Activated T-helper 1 cell treated with anti-CD3 and anti-CD28 coated beads, Interleukin-12 subunit alpha, Interleukin-12 subunit beta, Interleukin-2, Interleukin-4 antibody, amounts not matched to agents 30 ng/mL and 10 ng/mL and 1 ng/mL, durations not matched to agents 14 hours and 24 hours and 36 hours (primary cell): ENCODE data around the gene PLEKHG4. TPM values are rescaled to one million over a fixed set of nuclear protein-coding genes. Genes with fewer than 3 reads are reported as not detected.

Source experiments
- DNase-seq: peaks from one replicate; pipeline ENCODE4 v3.0.0; 2021; ENCODE audit warnings: low spot score
- H3K27ac Mint-ChIP-seq: one replicate; pipeline ENCODE4 v1.8.0; 2021; ENCODE audit warnings: mild to moderate bottlenecking, mixed read lengths
- H3K27me3 Mint-ChIP-seq: one replicate; pipeline ENCODE4 v1.8.0; 2022; ENCODE audit warnings: mild to moderate bottlenecking, moderate library complexity, mixed read lengths; ENCODE audit not compliant: insufficient read depth
- H3K36me3 Mint-ChIP-seq: one replicate; pipeline ENCODE4 v1.8.0; 2021; ENCODE audit warnings: low read depth, mixed read lengths
- H3K4me1 Mint-ChIP-seq: one replicate; pipeline ENCODE4 v1.8.0; 2021; ENCODE audit warnings: low read depth, mixed read lengths
- H3K4me3 Mint-ChIP-seq: one replicate; pipeline ENCODE4 v1.8.0; 2021; ENCODE audit warnings: mild to moderate bottlenecking, moderate library complexity, mixed read lengths
- H3K9me3 Mint-ChIP-seq: one replicate; pipeline ENCODE4 v1.8.0; 2021; ENCODE audit warnings: mixed read lengths
- intact Hi-C: fragments of 100-400 bp; cut with micrococcal nuclease; formaldehyde crosslinking; loops from one replicate; pipeline ENCODE4 v1.15.1; 2024
- total RNA-seq: library from RNA; stranded (reverse); gene quantifications from 2 replicates; pipeline ENCODE4 v1.2.3, GENCODE V29; 2022

The PLEKHG4 gene
- total RNA-seq, 1 donor from 2014 or later, result 42.3 TPM

DNA sequence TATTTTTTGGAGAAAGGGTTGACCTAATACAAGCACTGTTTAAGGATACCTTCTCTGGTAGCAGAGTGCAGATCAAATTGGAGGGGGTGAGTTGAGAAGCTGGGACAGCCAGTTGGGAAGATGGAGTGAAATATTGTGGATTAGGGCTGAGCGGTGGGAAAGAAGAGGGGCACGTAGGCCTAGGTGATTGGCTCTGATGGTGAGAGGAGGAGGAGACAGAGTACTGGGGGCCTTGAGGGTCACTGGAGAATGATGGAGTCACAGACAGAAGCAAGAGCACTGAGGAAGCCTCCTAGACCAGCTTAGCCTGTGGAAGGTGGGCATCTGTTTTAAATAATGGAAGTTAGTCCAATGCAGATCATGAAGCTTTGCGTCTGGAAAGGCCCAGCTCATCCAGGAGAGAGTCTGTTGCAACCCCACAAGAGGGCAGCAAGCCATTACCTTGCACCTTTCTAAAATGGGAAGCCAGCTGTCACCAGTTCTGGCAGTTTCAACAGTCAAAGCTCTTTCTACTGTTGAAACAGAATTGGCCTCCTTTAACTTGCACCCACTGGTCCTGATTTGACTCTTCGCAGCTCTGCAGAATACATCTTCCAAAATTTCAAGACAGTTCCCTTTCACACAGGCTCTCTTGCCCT is 18.8 kb upstream of the PLEKHG4 start:
- Mint-ChIP-seq H3K27ac (no peak overlapping the region), H3K4me3 (no peak overlapping the region), H3K4me1 (no peaks in the 10 kb centered on the region), H3K9me3 (no peaks in the 10 kb centered on the region), H3K36me3 (no peaks in the 10 kb centered on the region), H3K27me3 (peaks cover 5% of the 10 kb centered on the region)
- no peak for DNase-seq
- intact Hi-C loops, result loop anchor here (1.0 to 2.0 kb wide), 5 partner anchors 78 to 205 kb away; partner anchors contain the start of gene ZDHHC1

GRCh38 chr16:67263201-67263600 is 16.1 kb upstream of the PLEKHG4 start:
- H3K4me1 Mint-ChIP-seq, result no peaks in the 10 kb centered on the region
- H3K9me3 Mint-ChIP-seq, result no peaks in the 10 kb centered on the region

DNA sequence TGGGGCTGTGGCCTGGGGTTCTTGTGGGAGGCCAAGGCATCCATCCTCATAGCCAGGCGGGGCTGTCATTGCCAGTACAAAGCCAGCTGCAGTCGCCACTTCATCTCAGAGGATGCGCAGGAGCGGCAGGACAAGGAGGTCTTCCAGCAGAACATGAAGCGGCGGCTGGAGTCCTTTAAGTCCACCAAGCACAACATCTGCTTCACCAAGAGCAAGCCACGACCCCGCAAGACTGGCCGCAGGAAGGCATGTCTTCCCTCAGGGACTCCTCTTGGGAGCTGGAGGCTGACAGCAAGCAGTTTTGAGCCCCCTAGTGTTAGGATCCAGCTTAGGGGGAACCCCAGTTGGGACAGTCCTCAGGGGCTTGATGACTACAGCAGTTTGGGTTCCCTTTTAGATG is 15.1 kb upstream of the PLEKHG4 start:
- intact Hi-C loops, result no loop called here
- Mint-ChIP-seq H3K4me3 (no peak overlapping the region), H3K4me1 (no peaks in the 10 kb centered on the region), H3K27me3 (peaks cover 5% of the 10 kb centered on the region), H3K36me3 (no peaks in the 10 kb centered on the region), H3K27ac (no peak overlapping the region), H3K9me3 (no peaks in the 10 kb centered on the region)
- no peak for DNase-seq

More at GRCh38 chr16:67263201-67263600, 16.1 kb upstream of the PLEKHG4 start:
- H3K27me3 Mint-ChIP-seq, result peaks cover 5% of the 10 kb centered on the region
- H3K36me3 Mint-ChIP-seq, result no peaks in the 10 kb centered on the region
- H3K4me3 Mint-ChIP-seq, result no peak overlapping the region
- intact Hi-C loops, result no loop called here
- no peak for DNase-seq
- peak overlapping the region; percentile 3 for H3K27ac Mint-ChIP-seq

DNA sequence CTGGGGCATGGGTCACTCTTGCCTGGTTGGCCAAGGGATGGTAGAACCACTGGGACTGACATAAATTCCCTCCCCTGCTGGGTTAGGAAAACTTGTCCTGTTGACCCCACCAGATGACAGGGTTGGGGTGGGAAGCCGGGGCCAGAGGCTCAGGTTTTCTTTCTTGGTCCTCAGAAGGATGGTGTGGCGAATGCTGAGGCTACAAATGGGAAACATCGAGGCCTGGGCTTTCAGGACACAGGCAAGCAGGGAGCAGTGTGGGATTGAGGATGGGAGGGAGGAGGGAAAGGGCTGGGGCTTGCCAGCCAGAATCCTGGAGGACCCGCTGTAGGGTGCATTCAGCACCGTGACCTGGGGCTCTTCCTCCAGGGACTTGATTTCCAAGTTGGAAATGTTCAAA is 14.5 kb upstream of the PLEKHG4 start:
- no peak for DNase-seq
- H3K4me1 Mint-ChIP-seq, result no peaks in the 10 kb centered on the region
- H3K4me3 Mint-ChIP-seq, result no peak overlapping the region
- H3K9me3 Mint-ChIP-seq, result no peaks in the 10 kb centered on the region
- intact Hi-C loops, result no loop called here
- H3K27ac Mint-ChIP-seq, result no peak overlapping the region
- peaks cover 5% of the 10 kb centered on the region for H3K27me3 Mint-ChIP-seq
- H3K36me3 Mint-ChIP-seq, result no peaks in the 10 kb centered on the region

GRCh38 chr16:67265834-67266233 is 13.5 kb upstream of the PLEKHG4 start:
- Mint-ChIP-seq H3K4me3 (no peak overlapping the region), H3K27me3 (peaks cover 2% of the 10 kb centered on the region), H3K4me1 (no peaks in the 10 kb centered on the region), H3K27ac (no peak overlapping the region), H3K9me3 (no peaks in the 10 kb centered on the region), H3K36me3 (no peaks in the 10 kb centered on the region)
- intact Hi-C loops, result no loop called here
- no peak for DNase-seq

DNA sequence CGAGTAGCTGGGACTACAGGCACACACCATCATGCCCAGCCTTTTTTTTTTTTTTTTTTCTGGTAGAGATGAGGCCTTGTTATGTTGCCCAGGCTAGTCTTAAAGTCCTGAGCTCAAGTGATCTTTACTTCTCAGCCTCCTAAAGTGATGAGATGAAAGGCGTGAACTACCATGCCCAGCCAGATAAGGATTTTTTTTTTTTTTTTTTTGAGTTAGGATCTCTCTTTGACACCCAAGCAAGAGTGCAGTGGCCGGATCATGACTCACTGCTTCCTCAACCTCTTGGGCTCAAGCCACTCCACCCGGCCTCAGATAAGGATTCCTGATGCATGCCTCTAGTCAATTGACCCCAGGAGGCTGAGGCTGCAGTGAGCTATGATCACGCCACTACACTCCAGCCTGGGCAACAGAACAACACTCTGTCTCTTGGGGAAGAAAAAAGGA is 11.2 kb upstream of the PLEKHG4 start:
- no peaks in the 10 kb centered on the region for H3K36me3 Mint-ChIP-seq
- H3K4me1 Mint-ChIP-seq, result no peaks in the 10 kb centered on the region
- no peak overlapping the region for H3K27ac Mint-ChIP-seq
- no peaks in the 10 kb centered on the region for H3K9me3 Mint-ChIP-seq
- H3K4me3 Mint-ChIP-seq, result no peak overlapping the region
- H3K27me3 Mint-ChIP-seq, result no peaks in the 10 kb centered on the region
- no peak for DNase-seq
- intact Hi-C loops, result no loop called here

- H3K9me3 Mint-ChIP-seq, result no peaks in the 10 kb centered on the region
- no peak overlapping the region for H3K4me3 Mint-ChIP-seq
- H3K36me3 Mint-ChIP-seq, result no peaks in the 10 kb centered on the region
- H3K27ac Mint-ChIP-seq, result no peak overlapping the region
- DNase-seq, result no peak
- intact Hi-C loops, result no loop called here
- no peaks in the 10 kb centered on the region for H3K4me1 Mint-ChIP-seq
- H3K27me3 Mint-ChIP-seq, result no peaks in the 10 kb centered on the region
Observed at GRCh38 chr16:67269766-67270165, 9.6 kb upstream of the PLEKHG4 start.

DNA sequence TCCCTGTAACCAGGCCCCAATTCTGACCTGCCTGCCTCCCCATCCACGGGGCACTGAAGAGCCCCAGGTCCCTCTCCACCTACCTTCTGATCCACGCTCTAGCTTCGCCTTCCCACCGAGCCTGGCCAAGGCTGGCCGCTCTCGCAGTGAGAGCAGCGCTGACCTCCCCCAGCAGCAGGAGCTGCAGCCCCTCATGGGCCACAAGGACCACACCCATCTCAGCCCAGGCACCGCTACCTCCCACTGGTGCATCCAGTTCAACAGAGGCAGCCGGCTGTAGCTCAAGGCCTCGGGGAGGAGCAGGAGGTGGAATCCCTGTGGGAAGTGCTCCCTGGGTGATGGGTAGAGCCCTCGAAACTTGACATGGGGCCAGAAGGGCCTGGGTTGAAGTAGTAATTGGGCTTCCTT is 8.4 kb upstream of the PLEKHG4 start:
- Mint-ChIP-seq H3K36me3 (peaks cover 3% of the 10 kb centered on the region), H3K4me3 (no peak overlapping the region), H3K27ac (no peak overlapping the region), H3K9me3 (no peaks in the 10 kb centered on the region), H3K27me3 (no peaks in the 10 kb centered on the region), H3K4me1 (peaks cover 4% of the 10 kb centered on the region)
- intact Hi-C loops, result no loop called here
- no peak for DNase-seq

GRCh38 chr16:67271446-67271845 is 7.9 kb upstream of the PLEKHG4 start:
- no peak overlapping the region for H3K4me3 Mint-ChIP-seq
- peaks cover 7% of the 10 kb centered on the region for H3K4me1 Mint-ChIP-seq
- intact Hi-C loops, result no loop called here
- no peak overlapping the region for H3K27ac Mint-ChIP-seq
- H3K9me3 Mint-ChIP-seq, result no peaks in the 10 kb centered on the region
- peaks cover 5% of the 10 kb centered on the region for H3K36me3 Mint-ChIP-seq
- DNase-seq, result no peak
- H3K27me3 Mint-ChIP-seq, result no peaks in the 10 kb centered on the region

DNA sequence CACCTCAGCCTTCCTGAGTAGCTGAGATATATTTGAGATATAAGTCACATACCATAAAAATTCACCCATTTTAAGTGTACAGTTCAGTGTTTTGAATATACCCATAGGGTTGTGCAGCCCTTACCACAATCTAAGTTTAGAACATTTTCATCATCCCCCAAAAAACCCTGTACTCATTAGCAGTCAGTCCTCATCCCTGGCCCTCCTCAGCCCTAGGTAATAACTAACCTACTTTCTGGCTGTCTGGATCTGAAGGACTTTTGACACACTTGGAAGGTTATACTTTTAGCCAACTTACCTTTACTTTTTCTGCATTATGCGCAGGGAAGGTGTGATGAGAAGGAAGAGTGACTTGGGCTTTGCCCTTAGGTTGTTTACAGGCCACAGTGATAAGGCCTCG is 4.0 kb upstream of the PLEKHG4 start:
- H3K27me3 Mint-ChIP-seq, result no peaks in the 10 kb centered on the region
- H3K9me3 Mint-ChIP-seq, result no peaks in the 10 kb centered on the region
- H3K4me3 Mint-ChIP-seq, result no peak overlapping the region
- no peak for DNase-seq
- peak overlapping the region; percentile 53 for H3K27ac Mint-ChIP-seq
- intact Hi-C loops, result loop anchor here (5.0 kb wide), 1 partner anchor 142 kb away; the partner anchor contains the start of gene ZDHHC1
- H3K4me1 Mint-ChIP-seq, result peaks cover 29% of the 10 kb centered on the region
- H3K36me3 Mint-ChIP-seq, result peaks cover 14% of the 10 kb centered on the region

DNA sequence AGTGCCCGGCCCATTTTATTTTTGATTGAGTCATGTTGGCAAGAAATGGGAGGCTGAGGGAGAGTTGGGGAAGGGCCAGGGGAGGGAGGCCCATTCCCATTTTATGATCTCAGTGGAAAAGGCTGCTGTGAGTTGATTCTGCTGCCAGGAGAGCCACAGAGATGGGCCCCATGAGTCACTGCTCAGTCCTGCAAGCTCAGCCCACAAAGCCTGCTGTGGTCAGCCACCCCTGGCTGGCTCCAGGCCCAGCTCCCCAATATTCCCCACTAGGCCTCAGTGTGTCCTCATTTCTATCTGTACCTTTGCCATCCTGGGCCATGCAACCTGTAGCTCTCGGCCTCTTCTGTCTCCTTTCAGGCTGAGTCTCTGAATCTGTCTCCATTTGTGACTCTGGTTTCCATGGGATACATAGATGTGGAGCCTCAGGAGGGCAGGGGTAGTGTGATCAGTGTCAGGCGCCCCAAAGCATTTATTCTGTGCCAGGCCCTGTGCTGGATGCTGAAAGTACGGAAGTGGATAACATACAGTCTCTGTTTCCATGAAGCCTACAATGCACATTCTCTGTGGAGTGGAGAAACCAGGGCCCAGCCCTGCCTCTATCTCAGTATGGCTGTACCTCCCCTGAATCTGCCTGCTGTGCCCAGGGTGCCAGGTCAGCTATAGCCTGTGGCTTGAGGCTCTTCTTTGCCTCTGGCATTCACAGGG is 1.9 kb upstream of the PLEKHG4 start:
- Mint-ChIP-seq H3K27ac (peak overlapping the region; percentile 74), H3K36me3 (peaks cover 14% of the 10 kb centered on the region), H3K4me3 (peak overlapping the region; percentile 71), H3K9me3 (no peaks in the 10 kb centered on the region), H3K27me3 (no peaks in the 10 kb centered on the region), H3K4me1 (peaks cover 30% of the 10 kb centered on the region)
- DNase-seq, result no peak
- intact Hi-C loops, result loop anchor here (5.0 kb wide), 1 partner anchor 140 kb away; the partner anchor contains the start of gene ZDHHC1

DNA sequence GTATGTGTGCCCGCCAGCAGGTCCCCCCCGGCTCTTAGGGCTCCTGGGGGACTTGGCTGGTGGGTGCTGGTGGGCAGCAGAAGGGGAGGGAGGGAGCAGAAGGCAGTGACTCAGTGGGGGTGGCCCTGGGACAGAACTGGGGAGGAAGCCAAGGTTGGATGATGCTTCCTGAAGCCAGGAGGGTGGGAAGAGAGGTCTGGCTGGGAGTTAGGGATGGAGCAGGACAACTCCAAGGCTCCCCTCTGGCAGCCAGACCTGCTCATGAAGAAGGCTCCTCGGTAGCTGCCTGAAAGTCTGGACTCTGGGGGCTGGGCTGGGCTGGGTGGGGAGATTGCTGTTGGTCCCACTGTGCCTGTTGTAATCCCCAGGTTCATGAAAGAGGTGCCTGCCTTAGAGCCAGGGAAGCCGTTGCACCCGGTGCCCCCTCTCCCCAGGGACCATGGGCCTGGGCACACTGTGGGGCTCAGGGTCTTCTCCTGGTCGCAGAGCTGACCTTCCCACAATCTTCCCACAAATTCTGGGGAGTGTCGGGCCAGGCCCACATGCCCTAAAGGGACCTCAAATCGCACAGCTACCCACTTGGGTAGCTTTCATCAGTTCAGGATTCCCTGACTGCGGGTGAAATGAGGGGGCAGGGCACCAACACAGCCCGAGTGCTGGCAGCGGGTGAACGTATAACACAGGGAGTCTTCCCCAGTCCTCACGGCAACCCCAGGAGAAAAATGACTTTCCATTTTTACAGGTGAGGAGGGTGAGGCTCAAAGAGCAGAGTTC is 1.1 kb upstream of the PLEKHG4 start:
- H3K36me3 Mint-ChIP-seq, result peaks cover 16% of the 10 kb centered on the region
- no peaks in the 10 kb centered on the region for H3K9me3 Mint-ChIP-seq
- DNase-seq, result no peak
- intact Hi-C loops, result loop anchor here (5.0 kb wide), 1 partner anchor 139 kb away; the partner anchor contains the start of gene ZDHHC1
- H3K27ac Mint-ChIP-seq, result peak overlapping the region; percentile 86
- H3K4me1 Mint-ChIP-seq, result peaks cover 30% of the 10 kb centered on the region
- no peaks in the 10 kb centered on the region for H3K27me3 Mint-ChIP-seq
- H3K4me3 Mint-ChIP-seq, result peak overlapping the region; percentile 88
